GM19438 (cell line): Measurements from ENCODE around the gene PRSS57.
A peak's percentile ranks its signal among the peaks of the same experiment; 100 is the strongest.
"Not testable (repeated sequence)": the region's sequence is repeated elsewhere in the genome, so short reads cannot be mapped to it uniquely, and the experiment has no call there.

ENCODE experiments used
- ATAC-seq: cut with Tn5 transposase; IDR thresholded peaks from one replicate; pipeline ENCODE4 v1.9.1; 2021; ENCODE audit warnings: low read depth; ENCODE audit not compliant: unreplicated experiment

Gene PRSS57

GRCh38 chr19:676007-676338 lies 19.3 kb downstream of the PRSS57 start:
- no peak for ATAC-seq

GRCh38 chr19:674282-675151 lies 20.7 kb downstream of the PRSS57 start:
- no peak for ATAC-seq

- ATAC-seq, result no peak
Measured at GRCh38 chr19:670609-671075, 24.6 kb downstream of the PRSS57 start.

GRCh38 chr19:668675-669434 lies 26.4 kb downstream of the PRSS57 start:
- ATAC-seq, result not testable (repeated sequence)

- ATAC-seq, result not testable (repeated sequence)
Measured at GRCh38 chr19:666985-667573, 28.2 kb downstream of the PRSS57 start.

GRCh38 chr19:664913-665443 lies 30.3 kb downstream of the PRSS57 start:
- no peak for ATAC-seq

- no peak for ATAC-seq
Measured at GRCh38 chr19:663682-664117, 31.6 kb downstream of the PRSS57 start.

- ATAC-seq, result peak; percentile 46
Measured at GRCh38 chr19:662962-663681, 32.1 kb downstream of the PRSS57 start, which contains the start of gene RNF126. Gene RNF126, minus strand, starts transcription at chr19:663214. Its CDS starts 93 bp downstream, at chr19:663121.

- ATAC-seq, result peak; percentile 4
Measured at GRCh38 chr19:662207-662961, 32.9 kb downstream of the PRSS57 start.

- no peak for ATAC-seq
Measured at GRCh38 chr19:661427-662196, 33.6 kb downstream of the PRSS57 start.

- no peak for ATAC-seq
Measured at GRCh38 chr19:660793-661426, 34.3 kb downstream of the PRSS57 start.

- no peak for ATAC-seq
Measured at GRCh38 chr19:658916-659839, 36.1 kb downstream of the PRSS57 start.

GRCh38 chr19:658059-658839 lies 37.0 kb downstream of the PRSS57 start:
- ATAC-seq, result no peak

GRCh38 chr19:657611-658010 lies 37.6 kb downstream of the PRSS57 start:
- no peak for ATAC-seq

GRCh38 chr19:656751-657559 lies 38.3 kb downstream of the PRSS57 start:
- ATAC-seq, result no peak

- ATAC-seq, result no peak
Measured at GRCh38 chr19:655691-656090, 39.6 kb downstream of the PRSS57 start.
